OCI-LY1 (cell line): ENCODE results near the gene SSBP3.

Source experiments
- H2AFZ ChIP-seq: fragments of 200-600 bp; sonication (generic), shearing (Covaris generic); 2 replicates; pipeline ENCODE4 v1.6.0; 2014; ENCODE audit warnings: antibody characterized with exemption, mild to moderate bottlenecking, low read length
- H3F3A ChIP-seq: fragments of 200-600 bp; sonication (generic), shearing (Covaris generic); 2 replicates; pipeline ENCODE4 v1.6.0; 2014; ENCODE audit warnings: mild to moderate bottlenecking, antibody characterized with exemption, low read length, moderate library complexity; ENCODE audit not compliant: insufficient read depth
- H3K27ac ChIP-seq: fragments of 200-600 bp; sonication (generic); 2 replicates; pipeline ENCODE4 v1.5.1; 2014; ENCODE audit warnings: low read length, mixed run types, mild to moderate bottlenecking, low read depth; ENCODE audit not compliant: poor library complexity, severe bottlenecking
- H3K27me3 ChIP-seq: fragments of 200-600 bp; sonication (generic); 2 replicates; pipeline ENCODE4 v1.6.0; 2014; ENCODE audit warnings: antibody characterized with exemption, mild to moderate bottlenecking, low read length, moderate library complexity; ENCODE audit not compliant: insufficient read depth
- H3K36me3 ChIP-seq: fragments of 200-600 bp; sonication (generic); 2 replicates; pipeline ENCODE4 v1.6.1; 2014; ENCODE audit warnings: mild to moderate bottlenecking, antibody characterized with exemption, low read length, moderate library complexity, mixed read lengths; ENCODE audit not compliant: insufficient read depth
- H3K4me1 ChIP-seq: fragments of 200-600 bp; sonication (generic); 2 replicates; pipeline ENCODE4 v1.5.1; 2014; ENCODE audit warnings: mild to moderate bottlenecking, low read length, moderate library complexity; ENCODE audit not compliant: insufficient read depth, severe bottlenecking
- H3K4me2 ChIP-seq: fragments of 200-600 bp; sonication (generic), shearing (Covaris generic); 2 replicates; pipeline ENCODE4 v1.6.1; 2014; ENCODE audit warnings: low read length
- H3K4me3 ChIP-seq: fragments of 200-600 bp; sonication (generic); 2 replicates; pipeline ENCODE4 v1.5.1; 2014; ENCODE audit warnings: low read length, low read depth, mild to moderate bottlenecking, mixed read lengths; ENCODE audit not compliant: poor library complexity, severe bottlenecking
- H3K79me2 ChIP-seq: fragments of 200-600 bp; shearing (Covaris generic); 2 replicates; pipeline ENCODE4 v1.6.1; 2016; ENCODE audit warnings: mixed run types, low read length, mixed read lengths; ENCODE audit not compliant: insufficient read depth
- H3K9ac ChIP-seq: fragments of 200-600 bp; sonication (generic), shearing (Covaris generic); 2 replicates; pipeline ENCODE4 v1.6.1; 2014; ENCODE audit warnings: mild to moderate bottlenecking, low read length, mixed read lengths
- H3K9me2 ChIP-seq: fragments of 200-600 bp; sonication (generic), shearing (Covaris generic); 2 replicates; pipeline ENCODE4 v1.6.1; 2014; ENCODE audit warnings: low read depth, mild to moderate bottlenecking, low read length, mixed read lengths
- H3K9me3 ChIP-seq: fragments of 200-600 bp; shearing (Covaris generic); 2 replicates; pipeline ENCODE4 v1.6.1; 2014; ENCODE audit warnings: low read length, mixed read lengths
- H4K20me1 ChIP-seq: fragments of 200-600 bp; sonication (generic), shearing (Covaris generic); 2 replicates; pipeline ENCODE4 v1.6.0; 2016; ENCODE audit warnings: mild to moderate bottlenecking, low read length; ENCODE audit not compliant: insufficient read depth
- EZH2 ChIP-seq: fragments of 200-600 bp; sonication (generic), shearing (Covaris generic); IDR thresholded peaks from 2 replicates; pipeline ENCODE4 v1.8.0; 2017; ENCODE audit warnings: borderline replicate concordance, mixed run types, mild to moderate bottlenecking, antibody characterized with exemption, low read length, moderate library complexity, mixed read lengths
- TF ChIP-seq, protein P1 (sequence below): fragments of 200-600 bp; sonication (generic), shearing (Covaris generic); IDR thresholded peaks from 2 replicates; pipeline ENCODE4 v1.5.1; 2017; ENCODE audit warnings: mild to moderate bottlenecking, antibody characterized with exemption, low read length, moderate library complexity, mixed read lengths

SSBP3 gene

DNA sequence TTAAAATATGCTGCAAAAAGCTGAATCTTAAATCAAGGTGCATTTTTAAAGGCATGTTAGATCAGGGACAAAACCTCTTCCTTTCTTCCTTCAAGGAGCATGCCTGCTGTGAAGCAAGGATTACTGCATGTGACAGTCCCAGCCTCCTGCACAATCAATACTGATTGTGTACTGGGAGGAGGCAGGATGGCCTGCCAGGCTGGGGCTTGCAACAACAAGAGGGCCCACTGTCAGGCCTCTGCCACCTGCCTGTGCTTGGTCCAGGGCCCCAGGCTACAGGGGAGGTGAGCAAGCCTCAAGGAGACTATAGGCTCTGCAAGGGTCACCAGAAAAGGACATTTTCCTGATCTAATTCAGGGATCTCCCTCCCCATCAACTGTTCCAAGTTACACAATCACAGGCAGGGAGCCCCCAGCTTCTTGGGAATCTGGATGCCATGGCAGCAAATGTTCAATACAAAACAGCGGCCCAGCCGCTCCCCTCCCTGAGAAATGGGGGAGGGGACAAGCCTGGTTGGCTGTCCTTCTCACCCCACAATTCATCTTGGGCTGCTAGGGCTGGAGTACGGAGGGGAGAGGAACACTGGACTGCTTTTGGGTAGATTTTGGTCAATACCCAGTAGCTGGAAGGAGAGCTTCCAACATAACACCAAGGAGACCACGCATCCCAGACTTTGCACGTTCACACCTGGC lies 76.7 kb downstream of the SSBP3 start:
- H3K36me3 ChIP-seq, result no peaks in the 10 kb centered on the region; the same call in 1 of the 2 replicates
- no peaks in the 10 kb centered on the region for H3F3A ChIP-seq
- peaks cover 20% of the 10 kb centered on the region for H3K4me1 ChIP-seq
- no peak overlapping the region for H3K27ac ChIP-seq
- peaks cover 6% of the 10 kb centered on the region; the same call in 1 of the 2 replicates for H3K27me3 ChIP-seq
- H3K9ac ChIP-seq, result no peak overlapping the region
- no peaks in the 10 kb centered on the region for H4K20me1 ChIP-seq
- H3K9me3 ChIP-seq, result no peaks in the 10 kb centered on the region
- TF ChIP-seq EZH2, result no peak
- TF ChIP-seq, protein P1, sequence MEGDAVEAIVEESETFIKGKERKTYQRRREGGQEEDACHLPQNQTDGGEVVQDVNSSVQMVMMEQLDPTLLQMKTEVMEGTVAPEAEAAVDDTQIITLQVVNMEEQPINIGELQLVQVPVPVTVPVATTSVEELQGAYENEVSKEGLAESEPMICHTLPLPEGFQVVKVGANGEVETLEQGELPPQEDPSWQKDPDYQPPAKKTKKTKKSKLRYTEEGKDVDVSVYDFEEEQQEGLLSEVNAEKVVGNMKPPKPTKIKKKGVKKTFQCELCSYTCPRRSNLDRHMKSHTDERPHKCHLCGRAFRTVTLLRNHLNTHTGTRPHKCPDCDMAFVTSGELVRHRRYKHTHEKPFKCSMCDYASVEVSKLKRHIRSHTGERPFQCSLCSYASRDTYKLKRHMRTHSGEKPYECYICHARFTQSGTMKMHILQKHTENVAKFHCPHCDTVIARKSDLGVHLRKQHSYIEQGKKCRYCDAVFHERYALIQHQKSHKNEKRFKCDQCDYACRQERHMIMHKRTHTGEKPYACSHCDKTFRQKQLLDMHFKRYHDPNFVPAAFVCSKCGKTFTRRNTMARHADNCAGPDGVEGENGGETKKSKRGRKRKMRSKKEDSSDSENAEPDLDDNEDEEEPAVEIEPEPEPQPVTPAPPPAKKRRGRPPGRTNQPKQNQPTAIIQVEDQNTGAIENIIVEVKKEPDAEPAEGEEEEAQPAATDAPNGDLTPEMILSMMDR, result no peak
- H3K4me3 ChIP-seq, result no peak overlapping the region
- H3K9me2 ChIP-seq, result no peaks in the 10 kb centered on the region
- H2AFZ ChIP-seq, result no peak overlapping the region
- H3K79me2 ChIP-seq, result no peaks in the 10 kb centered on the region
- no peak overlapping the region for H3K4me2 ChIP-seq

DNA sequence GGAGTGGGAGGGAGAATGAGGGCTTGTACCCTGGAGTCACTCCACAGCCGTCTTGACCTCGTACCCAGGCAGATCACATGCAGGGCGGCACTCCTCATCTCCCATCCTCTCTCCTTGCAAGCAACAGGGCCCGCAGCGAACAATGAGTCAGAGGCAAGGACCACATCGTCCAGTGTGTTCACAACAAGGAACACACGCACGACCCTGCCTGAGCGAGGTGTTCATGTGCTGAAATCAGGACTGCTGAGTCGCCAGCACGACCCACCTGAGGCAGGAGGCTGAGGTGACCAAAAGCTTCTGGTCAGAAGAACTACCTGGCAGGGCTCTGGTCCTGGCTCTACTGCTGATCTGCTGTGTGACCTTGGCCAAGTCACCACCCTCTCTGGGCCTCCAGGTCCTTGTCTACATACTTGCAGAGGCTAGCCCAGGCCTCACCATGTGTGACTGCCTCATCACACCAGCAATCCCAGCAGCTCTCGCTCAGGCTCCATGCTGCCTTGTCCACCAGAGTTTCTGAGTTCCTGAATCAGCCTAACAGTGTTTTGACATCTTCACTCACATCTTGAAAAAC lies 78.0 kb downstream of the SSBP3 start:
- Histone ChIP-seq H3K27ac (no peak overlapping the region), H3K79me2 (no peaks in the 10 kb centered on the region), H3K9me2 (no peaks in the 10 kb centered on the region), H3K36me3 (no peaks in the 10 kb centered on the region; the same call in 1 of the 2 replicates), H3K9ac (no peak overlapping the region), H3F3A (no peaks in the 10 kb centered on the region), H4K20me1 (no peaks in the 10 kb centered on the region), H3K4me1 (peaks cover 20% of the 10 kb centered on the region), H3K27me3 (peaks cover 6% of the 10 kb centered on the region; the same call in 1 of the 2 replicates), H3K4me2 (no peak overlapping the region), H2AFZ (no peak overlapping the region), H3K9me3 (no peaks in the 10 kb centered on the region), H3K4me3 (no peak overlapping the region)
- TF ChIP-seq EZH2, result no peak
- TF ChIP-seq, protein P1, result no peak

DNA sequence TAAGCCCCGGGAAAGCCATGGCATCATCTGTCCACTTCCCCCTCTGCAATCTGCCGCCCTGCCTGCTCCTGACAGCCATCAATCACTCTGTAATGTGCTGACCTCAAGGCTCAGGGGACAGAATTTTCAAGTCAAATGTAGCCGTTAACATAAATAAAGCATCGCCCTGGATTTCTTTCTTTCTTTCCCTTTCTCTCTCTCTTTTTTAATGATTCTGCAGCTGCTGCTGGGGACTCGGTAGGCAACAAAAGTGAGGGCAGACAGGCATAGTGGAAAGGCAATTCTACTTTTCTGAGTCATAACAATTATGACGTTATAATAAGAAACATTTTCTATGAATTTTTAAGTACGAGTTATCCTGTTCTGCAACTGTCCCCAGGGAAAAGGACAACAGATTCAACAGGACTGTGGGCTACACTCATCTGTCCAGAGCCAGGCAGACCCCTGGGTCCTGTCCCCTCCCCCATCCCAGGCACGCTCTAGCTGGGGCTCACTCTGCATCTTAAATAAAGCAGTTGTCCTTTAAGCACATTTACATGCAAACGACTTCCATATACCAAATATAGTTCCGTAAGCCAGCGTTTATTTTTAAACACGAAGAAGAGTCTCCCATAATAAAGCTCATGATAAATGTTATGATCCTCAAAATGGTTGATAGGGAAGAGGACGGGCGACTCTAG lies 78.7 kb downstream of the SSBP3 start:
- Histone ChIP-seq H3K4me3 (no peak overlapping the region), H3K9me3 (no peaks in the 10 kb centered on the region), H3K27ac (no peak overlapping the region), H2AFZ (no peak overlapping the region), H3K4me1 (peaks cover 20% of the 10 kb centered on the region), H3K27me3 (peaks cover 6% of the 10 kb centered on the region; the same call in 1 of the 2 replicates), H3K4me2 (no peak overlapping the region), H3K36me3 (no peaks in the 10 kb centered on the region; the same call in 1 of the 2 replicates), H4K20me1 (no peaks in the 10 kb centered on the region), H3K79me2 (no peaks in the 10 kb centered on the region), H3F3A (no peaks in the 10 kb centered on the region), H3K9me2 (no peaks in the 10 kb centered on the region), H3K9ac (no peak overlapping the region)
- no peak for TF ChIP-seq EZH2
- TF ChIP-seq, protein P1, result no peak
